IMR-90 (cell line): ENCODE data around the gene RPTOR. TPM values are rescaled to one million over a fixed set of nuclear protein-coding genes. Genes with fewer than 3 reads are reported as not detected.
A peak's percentile ranks its signal among the peaks of the same experiment; 100 is the strongest.

Experiments
- ATAC-seq: fragments of 200-7000 bp; cut with Tn5 transposase; 2 replicates; pipeline ENCODE4 v1.9.1; 2020; ENCODE audit warnings: low read depth, mild to moderate bottlenecking, moderate library complexity
- BruUV-seq: library from RNA; stranded (reverse); fragments of 400-500 nt; replicated peaks from 2 replicates; lab custom pipeline; 2021; lab: Mats Ljungman, UMichigan
- CTCF ChIA-PET: fragments of 300-600 bp; formaldehyde crosslinking; extraction: SDS; loops from one replicate; lab custom pipeline; 2021; ENCODE audit warnings: antibody characterized with exemption; lab: Yijun Ruan, JAX
- POLR2A ChIA-PET: fragments of 300-600 bp; sonication (Branson Sonifier 250); formaldehyde crosslinking; loops from one replicate; lab custom pipeline; 2022; ENCODE audit warnings: antibody characterized with exemption; ENCODE audit not compliant: unreplicated experiment; lab: Charles Lee
- DNase-seq: peaks from one replicate; pipeline ENCODE4 v3.0.0; 2013
- H2AFZ ChIP-seq: replicated peaks from 2 replicates; pipeline ENCODE3; 2013; ENCODE audit warnings: low read length, mild to moderate bottlenecking; ENCODE audit not compliant: poor library complexity
- H2AK5ac ChIP-seq: 2 replicates; pipeline ENCODE4 v1.6.1; 2013; ENCODE audit warnings: low read depth, low read length, inconsistent platforms
- H2AK9ac ChIP-seq: replicated peaks from 2 replicates; pipeline ENCODE3; 2013; ENCODE audit warnings: mild to moderate bottlenecking, low read depth, low read length, moderate library complexity; ENCODE audit not compliant: poor library complexity
- H2BK120ac ChIP-seq: 2 replicates; pipeline ENCODE4 v1.6.1; 2013; ENCODE audit warnings: low read depth, low read length, inconsistent platforms
- H2BK15ac ChIP-seq: 3 replicates; pipeline ENCODE4 v1.6.1; 2013; ENCODE audit warnings: low read depth, low read length, inconsistent platforms
- H2BK20ac ChIP-seq: 2 replicates; pipeline ENCODE4 v1.6.1; 2013; ENCODE audit warnings: low read depth, mild to moderate bottlenecking, inconsistent platforms, low read length, moderate library complexity
- H2BK5ac ChIP-seq: 2 replicates; pipeline ENCODE4 v1.6.1; 2013; ENCODE audit warnings: mild to moderate bottlenecking, low read depth, low read length, inconsistent platforms; ENCODE audit not compliant: poor library complexity, severe bottlenecking
- H3K14ac ChIP-seq: replicated peaks from 2 replicates; pipeline ENCODE4 v1.6.1; 2013; ENCODE audit warnings: low read depth, low read length, inconsistent platforms
- H3K18ac ChIP-seq: 2 replicates; pipeline ENCODE4 v1.6.1; 2013; ENCODE audit warnings: low read depth, low read length, control low read depth
- H3K23ac ChIP-seq: 2 replicates; pipeline ENCODE4 v1.6.1; 2013; ENCODE audit warnings: low read depth, low read length, inconsistent platforms
- H3K27ac ChIP-seq: 2 replicates; pipeline ENCODE4 v1.5.1; 2013; ENCODE audit warnings: mild to moderate bottlenecking, control low read depth, low read length; ENCODE audit not compliant: insufficient read depth
- H3K27me3 ChIP-seq: 2 replicates; pipeline ENCODE4 v1.6.1; 2013; ENCODE audit warnings: low read length; ENCODE audit not compliant: control insufficient read depth, insufficient read depth
- H3K36me3 ChIP-seq: 2 replicates; pipeline ENCODE4 v1.6.1; 2013; ENCODE audit warnings: low read length, mixed read lengths; ENCODE audit not compliant: control insufficient read depth, insufficient read depth
- H3K4ac ChIP-seq: 2 replicates; pipeline ENCODE4 v1.6.1; 2013; ENCODE audit warnings: low read depth, low read length, inconsistent platforms
- H3K4me1 ChIP-seq: 2 replicates; pipeline ENCODE4 v1.6.1; 2013; ENCODE audit warnings: low read length, mixed read lengths; ENCODE audit not compliant: control insufficient read depth, insufficient read depth
- H3K4me2 ChIP-seq: 2 replicates; pipeline ENCODE4 v1.6.1; 2013; ENCODE audit warnings: low read depth, mild to moderate bottlenecking, control low read depth, low read length, moderate library complexity
- H3K4me3 ChIP-seq: 2 replicates; pipeline ENCODE4 v1.5.1; 2013; ENCODE audit warnings: low read depth, mild to moderate bottlenecking, control low read depth, low read length, moderate library complexity; ENCODE audit not compliant: insufficient read depth
- H3K56ac ChIP-seq: 2 replicates; pipeline ENCODE4 v1.6.1; 2013; ENCODE audit warnings: low read length, inconsistent platforms; ENCODE audit not compliant: insufficient read depth; ENCODE audit errors: extremely low read depth
- H3K79me1 ChIP-seq, 2 experiments: 2 replicates each; pipeline ENCODE4 v1.6.1; 2013; ENCODE audit warnings: low read length in 2 of 2, inconsistent platforms in 1 of 2, low read depth in 1 of 2
- H3K9ac ChIP-seq: 2 replicates; pipeline ENCODE4 v1.6.1; 2013; ENCODE audit warnings: low read depth, low read length, control low read depth
- H3K9me1 ChIP-seq: 2 replicates; pipeline ENCODE4 v1.6.1; 2013; ENCODE audit warnings: low read length, inconsistent platforms; ENCODE audit not compliant: insufficient read depth
- H3K9me3 ChIP-seq: 2 replicates; pipeline ENCODE4 v1.6.1; 2013; ENCODE audit warnings: low read length; ENCODE audit not compliant: control insufficient read depth, insufficient read depth
- H4K20me1 ChIP-seq: 2 replicates; pipeline ENCODE4 v1.6.1; 2013; ENCODE audit warnings: low read length, inconsistent platforms; ENCODE audit not compliant: insufficient read depth
- H4K5ac ChIP-seq: 2 replicates; pipeline ENCODE4 v1.6.1; 2013; ENCODE audit warnings: mild to moderate bottlenecking, low read depth, low read length, control low read depth
- H4K8ac ChIP-seq, 2 experiments: 2 replicates each; pipeline ENCODE4 v1.6.1; 2013; ENCODE audit warnings: low read depth in 2 of 2, low read length in 2 of 2, control low read depth in 1 of 2, inconsistent platforms in 1 of 2
- H4K91ac ChIP-seq: 2 replicates; pipeline ENCODE4 v1.6.1; 2013; ENCODE audit warnings: low read depth, low read length, inconsistent platforms; ENCODE audit not compliant: insufficient read depth
- CEBPB ChIP-seq: IDR thresholded peaks from 2 replicates; pipeline ENCODE4 v1.6.1; 2012; ENCODE audit warnings: low read depth, low read length, improper control_type of control experiment
- CTCF ChIP-seq: conservative IDR thresholded peaks from 2 replicates; pipeline ENCODE4 v1.5.1; 2012; ENCODE audit warnings: mild to moderate bottlenecking, low read depth, low read length, improper control_type of control experiment
- FOS ChIP-seq: fragments of 150-350 bp; IDR thresholded peaks from 2 replicates; pipeline ENCODE4 v1.6.1; 2016; ENCODE audit warnings: low read depth, low read length
- MAFK ChIP-seq: IDR thresholded peaks from 2 replicates; pipeline ENCODE4 v1.6.1; 2012; ENCODE audit warnings: low read depth, low read length, improper control_type of control experiment
- MAZ ChIP-seq: IDR thresholded peaks from 2 replicates; pipeline ENCODE4 v1.6.1; 2012; ENCODE audit warnings: low read depth, mild to moderate bottlenecking, low read length, improper control_type of control experiment, moderate library complexity, borderline replicate concordance
- MXI1 ChIP-seq: IDR thresholded peaks from 2 replicates; pipeline ENCODE4 v1.6.1; 2012; ENCODE audit warnings: low read depth, mild to moderate bottlenecking, low read length, moderate library complexity, borderline replicate concordance
- NFE2L2 ChIP-seq: fragments of 150-350 bp; IDR thresholded peaks from 2 replicates; pipeline ENCODE4 v1.6.1; 2016; ENCODE audit warnings: low read depth, mild to moderate bottlenecking, low read length
- RAD21 ChIP-seq: IDR thresholded peaks from 2 replicates; pipeline ENCODE4 v1.6.1; 2012; ENCODE audit warnings: low read length, improper control_type of control experiment
- WGBS, 2 experiments: methylation state at CpG; one replicate each; pipeline versions ENCODE4 v1.1.5 to v1.1.7; 2013; ENCODE audit warnings: missing lambda C conversion rate in 2 of 2; ENCODE audit not compliant: insufficient read length in 1 of 2; ENCODE audit errors: extremely low coverage in 2 of 2; 5-methylcytosine and 5-hydroxymethylcytosine counted together
- dilution Hi-C: fragments of 300-500 bp; cut with HindIII; formaldehyde crosslinking; loops from one replicate; pipeline ENCODE4 v1.14.3; 2018; ENCODE audit warnings: low sequenced_read_pairs; ENCODE audit not compliant: unreplicated experiment
- in situ Hi-C: fragments of 300-500 bp; cut with MboI; formaldehyde crosslinking; loops from 3 replicates; pipeline ENCODE4 v1.14.3; 2019; ENCODE audit warnings: low sequenced_read_pairs, inconsistent platforms, mixed read lengths
- intact Hi-C: fragments of 100-400 bp; cut with micrococcal nuclease; formaldehyde crosslinking; loops from 2 replicates; pipeline ENCODE4 v1.10.0; 2022
- polyA plus RNA-seq, 3 experiments: library from polyadenylated mRNA; depleted of rRNA; stranded (reverse); fragments of >200 nt; gene quantifications; 2 replicates each; pipeline ENCODE4 v1.2.3, GENCODE V29; 2012; ENCODE audit warnings: low replicate concordance in 1 of 3
- total RNA-seq: library from RNA; depleted of rRNA; stranded (reverse); fragments of >200 nt; gene quantifications from 2 replicates; pipeline ENCODE4 v1.2.3, GENCODE V29; 2012
- TF ChIP-seq, protein P1 (sequence below): fragments of 150-350 bp; IDR thresholded peaks from 2 replicates; pipeline ENCODE4 v1.6.1; 2016; ENCODE audit warnings: low read depth, mild to moderate bottlenecking, low read length, moderate library complexity, borderline replicate concordance

Gene RPTOR
- total and polyA plus RNA-seq, 2 of the 4 experiments (the other 2 are of a cell fraction) = 10.8 to 14.7 TPM

DNA sequence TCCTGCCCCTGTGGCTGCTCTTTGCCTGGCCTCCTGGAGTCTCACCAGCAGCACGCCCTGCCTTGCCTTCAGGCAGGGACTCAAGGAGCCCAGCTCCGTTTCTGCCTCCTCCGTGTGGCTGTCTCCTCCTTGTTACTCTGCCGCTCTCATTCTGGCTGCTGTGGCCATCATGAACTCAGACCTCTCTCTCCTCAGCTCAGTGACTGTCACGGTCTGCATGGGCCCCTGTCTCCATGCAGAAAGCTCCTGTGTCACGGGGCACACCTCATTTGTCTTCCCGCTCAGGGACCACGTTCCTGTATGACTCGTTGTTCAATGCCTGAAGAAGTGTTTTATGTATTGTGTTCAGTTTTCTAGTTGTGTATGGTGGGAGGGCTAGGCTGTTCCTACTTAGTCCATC lies 25.3 kb downstream of the RPTOR start:
- no peak overlapping the region for H2BK5ac ChIP-seq
- BruUV-seq = no TSS peak
- intact Hi-C loops = no loop called here
- no peak overlapping the region for H3K18ac ChIP-seq
- H3K36me3 ChIP-seq = no peaks in the 10 kb centered on the region
- H2AK5ac ChIP-seq = no peak overlapping the region
- no peaks in the 10 kb centered on the region for H3K9me3 ChIP-seq
- no peak overlapping the region for H2BK15ac ChIP-seq
- no peak overlapping the region for H2BK20ac ChIP-seq
- H2AK9ac ChIP-seq = no peak overlapping the region
- H2AFZ ChIP-seq = no peak overlapping the region
- H3K4me1 ChIP-seq = no peaks in the 10 kb centered on the region
- no peak for DNase-seq
- dilution Hi-C loops = no loop called here
- no peak overlapping the region for H2BK120ac ChIP-seq
- WGBS, 2 experiments = 40% methylated on average over 2 of the region's 9 CpGs; no CpG with 5 or more reads in 1 of the 2 experiments
- TF ChIP-seq CEBPB = no peak
- TF ChIP-seq CTCF = no peak
- TF ChIP-seq RAD21 = no peak
- no peak for TF ChIP-seq MAFK
- TF ChIP-seq, protein P1, sequence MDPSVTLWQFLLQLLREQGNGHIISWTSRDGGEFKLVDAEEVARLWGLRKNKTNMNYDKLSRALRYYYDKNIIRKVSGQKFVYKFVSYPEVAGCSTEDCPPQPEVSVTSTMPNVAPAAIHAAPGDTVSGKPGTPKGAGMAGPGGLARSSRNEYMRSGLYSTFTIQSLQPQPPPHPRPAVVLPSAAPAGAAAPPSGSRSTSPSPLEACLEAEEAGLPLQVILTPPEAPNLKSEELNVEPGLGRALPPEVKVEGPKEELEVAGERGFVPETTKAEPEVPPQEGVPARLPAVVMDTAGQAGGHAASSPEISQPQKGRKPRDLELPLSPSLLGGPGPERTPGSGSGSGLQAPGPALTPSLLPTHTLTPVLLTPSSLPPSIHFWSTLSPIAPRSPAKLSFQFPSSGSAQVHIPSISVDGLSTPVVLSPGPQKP = no peak
- TF ChIP-seq FOS = no peak
- TF ChIP-seq NFE2L2 = no peak
- TF ChIP-seq MXI1 = no peak
- no peak for TF ChIP-seq MAZ
- ATAC-seq = no peak
- H3K4me2 ChIP-seq = no peak overlapping the region
- H3K56ac ChIP-seq = no peak overlapping the region
- no peak overlapping the region for H3K9ac ChIP-seq
- POLR2A ChIA-PET = no interaction called here
- peaks cover 20% of the 10 kb centered on the region for H4K20me1 ChIP-seq
- H3K14ac ChIP-seq = no peak overlapping the region
- no peak overlapping the region for H4K91ac ChIP-seq
- no peak overlapping the region for H3K4ac ChIP-seq
- no peak overlapping the region for H3K4me3 ChIP-seq
- peak overlapping the region; percentile 40; the same call in 1 of the 2 replicates for H3K23ac ChIP-seq
- H3K79me1 ChIP-seq = peaks cover 33 to 55% of the 10 kb centered on the region in 2 experiments
- H3K27me3 ChIP-seq = no peaks in the 10 kb centered on the region
- H4K8ac ChIP-seq = no peak overlapping the region
- CTCF ChIA-PET = no interaction called here
- no peak overlapping the region for H4K5ac ChIP-seq
- peaks cover 10% of the 10 kb centered on the region for H3K9me1 ChIP-seq
- in situ Hi-C loops = loop anchor here (5.0 kb wide), 1 partner anchor 138 kb away; no protein-coding TSS in a partner anchor
- H3K27ac ChIP-seq = no peak overlapping the region
